Activated B cell treated with CpG ODN at 0.5 μM for 24 hours (primary cell): ENCODE results near the gene IRF2. TPM values are rescaled to one million over a fixed set of nuclear protein-coding genes. Genes with fewer than 3 reads are reported as not detected.
A peak's percentile ranks its signal among the peaks of the same experiment; 100 is the strongest.

Experiments
- ATAC-seq: fragments of 200-7000 bp; cut with Tn5 transposase; one replicate; pipeline ENCODE4 v1.10.0; 2021; ENCODE audit warnings: low read depth, mild to moderate bottlenecking, moderate library complexity
- CTCF ChIA-PET: fragments of 350-600 bp; sonication (Branson Sonifier 250); formaldehyde crosslinking; loops from one replicate; lab custom pipeline; 2021; ENCODE audit warnings: antibody characterized with exemption; lab: Charles Lee
- POLR2A ChIA-PET: fragments of 350-600 bp; sonication (Branson Sonifier 250); formaldehyde crosslinking; loops from one replicate; lab custom pipeline; 2021; ENCODE audit warnings: antibody characterized with exemption; lab: Charles Lee
- DNase-seq: peaks from one replicate; pipeline ENCODE4 v3.0.0; 2022
- H3K27ac Mint-ChIP-seq: one replicate; pipeline ENCODE4 v1.8.0; 2020; ENCODE audit warnings: mixed read lengths
- H3K27me3 Mint-ChIP-seq: one replicate; pipeline ENCODE4 v1.8.0; 2021; ENCODE audit warnings: mixed read lengths
- H3K36me3 Mint-ChIP-seq: one replicate; pipeline ENCODE4 v1.8.0; 2021; ENCODE audit warnings: low read depth, mixed read lengths
- H3K4me1 Mint-ChIP-seq: one replicate; pipeline ENCODE4 v1.8.0; 2021; ENCODE audit warnings: mixed read lengths
- H3K4me3 Mint-ChIP-seq: one replicate; pipeline ENCODE4 v1.8.0; 2020; ENCODE audit warnings: mild to moderate bottlenecking, mixed read lengths
- H3K9me3 Mint-ChIP-seq: one replicate; pipeline ENCODE4 v1.8.0; 2020; ENCODE audit warnings: mixed read lengths
- intact Hi-C: fragments of 100-400 bp; cut with micrococcal nuclease; formaldehyde crosslinking; loops from one replicate; pipeline ENCODE4 v1.15.1; 2024
- total RNA-seq: library from RNA; stranded (reverse); gene quantifications from 2 replicates; pipeline ENCODE4 v1.2.3, GENCODE V29; 2022
- TF ChIP-seq, protein P1 (sequence below): fragments of 200-600 bp; IDR thresholded peaks from one replicate; pipeline ENCODE4 v1.8.0; 2022; ENCODE audit warnings: antibody characterized with exemption, mild to moderate bottlenecking

Gene IRF2
- total RNA-seq, 1 donor from 2014 or later: 66.2 TPM

- peaks cover 43% of the 10 kb centered on the region for H3K36me3 Mint-ChIP-seq
- DNase-seq: no peak
- H3K9me3 Mint-ChIP-seq: no peaks in the 10 kb centered on the region
- TF ChIP-seq, protein P1, sequence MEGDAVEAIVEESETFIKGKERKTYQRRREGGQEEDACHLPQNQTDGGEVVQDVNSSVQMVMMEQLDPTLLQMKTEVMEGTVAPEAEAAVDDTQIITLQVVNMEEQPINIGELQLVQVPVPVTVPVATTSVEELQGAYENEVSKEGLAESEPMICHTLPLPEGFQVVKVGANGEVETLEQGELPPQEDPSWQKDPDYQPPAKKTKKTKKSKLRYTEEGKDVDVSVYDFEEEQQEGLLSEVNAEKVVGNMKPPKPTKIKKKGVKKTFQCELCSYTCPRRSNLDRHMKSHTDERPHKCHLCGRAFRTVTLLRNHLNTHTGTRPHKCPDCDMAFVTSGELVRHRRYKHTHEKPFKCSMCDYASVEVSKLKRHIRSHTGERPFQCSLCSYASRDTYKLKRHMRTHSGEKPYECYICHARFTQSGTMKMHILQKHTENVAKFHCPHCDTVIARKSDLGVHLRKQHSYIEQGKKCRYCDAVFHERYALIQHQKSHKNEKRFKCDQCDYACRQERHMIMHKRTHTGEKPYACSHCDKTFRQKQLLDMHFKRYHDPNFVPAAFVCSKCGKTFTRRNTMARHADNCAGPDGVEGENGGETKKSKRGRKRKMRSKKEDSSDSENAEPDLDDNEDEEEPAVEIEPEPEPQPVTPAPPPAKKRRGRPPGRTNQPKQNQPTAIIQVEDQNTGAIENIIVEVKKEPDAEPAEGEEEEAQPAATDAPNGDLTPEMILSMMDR: no peak
- H3K4me1 Mint-ChIP-seq: peaks cover 91% of the 10 kb centered on the region
- POLR2A ChIA-PET: interaction anchor here (0.7 to 2.2 kb wide), 4 partner anchors 9 to 357 kb away, joined by 3 to 12 read pairs (median 4); partner anchors contain the start of gene IRF2
- no peaks in the 10 kb centered on the region for H3K27me3 Mint-ChIP-seq
- CTCF ChIA-PET: interaction anchor here (1.1 kb wide), 1 partner anchor 9 kb away, joined by 3 read pairs; no protein-coding TSS in a partner anchor
- no peak for ATAC-seq
- no peak overlapping the region for H3K4me3 Mint-ChIP-seq
- intact Hi-C loops: no loop called here
- H3K27ac Mint-ChIP-seq: peak overlapping the region; percentile 80
These were observed 11.2 kb downstream of the IRF2 start for GRCh38 chr4:184463158-184463557.

GRCh38 chr4:184462724-184463123, 11.6 kb downstream of the IRF2 start:
- no peak overlapping the region for H3K4me3 Mint-ChIP-seq
- H3K27me3 Mint-ChIP-seq: no peaks in the 10 kb centered on the region
- no peak for DNase-seq
- H3K27ac Mint-ChIP-seq: peak overlapping the region; percentile 80
- TF ChIP-seq, protein P1: no peak
- intact Hi-C loops: loop anchor here (1.0 kb wide), 1 partner anchor 10 kb away; no protein-coding TSS in a partner anchor
- H3K9me3 Mint-ChIP-seq: no peaks in the 10 kb centered on the region
- peaks cover 92% of the 10 kb centered on the region for H3K4me1 Mint-ChIP-seq
- POLR2A ChIA-PET: interaction anchor here (0.6 to 2.2 kb wide), 7 partner anchors 9 to 357 kb away, joined by 3 to 12 read pairs (median 3); partner anchors contain the start of gene IRF2
- CTCF ChIA-PET: interaction anchor here (1.1 to 1.6 kb wide), 2 partner anchors 9 to 199 kb away, joined by 3 to 5 read pairs; no protein-coding TSS in a partner anchor
- no peak for ATAC-seq
- H3K36me3 Mint-ChIP-seq: peaks cover 41% of the 10 kb centered on the region

DNA sequence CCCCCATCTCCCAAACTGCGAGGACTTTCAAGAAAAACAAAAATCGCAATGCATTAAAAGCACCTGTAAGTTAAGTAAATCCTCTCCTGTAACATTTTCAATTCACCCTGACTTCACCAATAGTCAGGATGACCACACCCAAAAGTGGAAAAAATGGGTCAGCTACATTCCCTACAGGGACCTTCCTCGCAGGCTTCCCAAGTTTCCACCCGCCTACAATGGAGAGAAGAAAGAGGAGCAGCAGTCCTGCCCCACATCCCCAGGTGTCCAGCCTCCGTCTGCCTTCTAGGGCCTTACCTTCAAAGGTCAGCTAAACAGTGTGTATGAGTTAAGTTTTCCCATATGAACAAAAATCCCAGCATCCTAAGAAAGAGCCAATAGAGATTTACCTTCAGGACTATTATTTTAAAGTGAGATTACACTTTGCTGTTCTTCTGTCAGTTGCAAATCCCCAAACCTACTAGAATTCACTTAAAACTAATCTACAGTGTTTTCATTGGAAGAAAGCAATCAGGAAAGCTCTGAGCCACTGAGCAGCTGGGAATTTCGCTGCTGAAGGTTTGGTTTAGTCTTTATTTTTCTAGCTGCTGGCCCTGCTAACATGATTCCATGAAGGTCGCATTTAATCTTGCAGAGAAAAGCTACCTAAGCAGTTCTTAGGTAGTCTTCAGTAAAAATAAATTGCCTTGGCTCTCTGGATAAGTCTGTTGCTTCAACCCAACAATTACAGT, 12.5 kb downstream of the IRF2 start:
- Mint-ChIP-seq H3K9me3 (no peaks in the 10 kb centered on the region), H3K4me3 (peak overlapping the region; percentile 36), H3K27ac (peak overlapping the region; percentile 80), H3K4me1 (peaks cover 92% of the 10 kb centered on the region), H3K27me3 (no peaks in the 10 kb centered on the region), H3K36me3 (peaks cover 44% of the 10 kb centered on the region)
- ATAC-seq (no peak), DNase-seq (no peak)
- TF ChIP-seq, protein P1: no peak
- ChIA-PET CTCF (interaction anchor here (1.1 to 1.6 kb wide), 2 partner anchors 8 to 198 kb away, joined by 3 to 5 read pairs; no protein-coding TSS in a partner anchor), POLR2A (interaction anchor here (0.6 to 2.2 kb wide), 11 partner anchors 8 to 173 kb away, joined by 3 to 12 read pairs (median 3); partner anchors contain the start of gene IRF2)
- intact Hi-C loops: loop anchor here (1.0 kb wide), 1 partner anchor 10 kb away; no protein-coding TSS in a partner anchor

- peaks cover 47% of the 10 kb centered on the region for H3K36me3 Mint-ChIP-seq
These were observed 13.7 kb downstream of the IRF2 start for GRCh38 chr4:184460499-184461285.

More at GRCh38 chr4:184460499-184461285, 13.7 kb downstream of the IRF2 start:
- H3K27ac Mint-ChIP-seq: peak overlapping the region; percentile 80
- DNase-seq (no peak), ATAC-seq (peak; percentile 32)
- H3K9me3 Mint-ChIP-seq: no peaks in the 10 kb centered on the region
- H3K27me3 Mint-ChIP-seq: no peaks in the 10 kb centered on the region
- H3K4me1 Mint-ChIP-seq: peaks cover 93% of the 10 kb centered on the region
- peak overlapping the region; percentile 56 for H3K4me3 Mint-ChIP-seq
- TF ChIP-seq, protein P1: no peak
- intact Hi-C loops: no loop called here
- CTCF ChIA-PET: interaction anchor here (0.6 to 1.0 kb wide), 3 partner anchors 8 to 799 kb away, joined by 3 read pairs; no protein-coding TSS in a partner anchor
- POLR2A ChIA-PET: interaction anchor here (0.7 to 1.9 kb wide), 9 partner anchors 10 to 172 kb away, joined by 3 to 8 read pairs (median 4); partner anchors contain the start of gene IRF2
